Gastrocnemius medialis (tissue), 4 donors: ENCODE results near the gene ELMO1.

Experiments used
- POLR2A ChIP-seq, 2 donors: fragments of 450-650 bp; IDR thresholded peaks; one replicate each; pipeline ENCODE4 v1.6.1; 2017; ENCODE audit warnings: antibody characterized with exemption in 2 of 2, mild to moderate bottlenecking in 2 of 2, moderate library complexity in 2 of 2
- TF ChIP-seq, protein P1 (sequence below), 5 experiments: fragments of 450-650 bp in 3 of 5; fragments of 200-600 bp in 2 of 5; sonication (generic) in 2 of 5; IDR thresholded peaks in 4 of 5; conservative IDR thresholded peaks in 1 of 5; 1 replicate in 4 of 5; 2 replicates in 1 of 5; pipeline ENCODE4 v1.5.1; 2016 to 2019; ENCODE audit warnings: antibody characterized with exemption in 5 of 5, mild to moderate bottlenecking in 3 of 5, moderate library complexity in 3 of 5

DNA sequence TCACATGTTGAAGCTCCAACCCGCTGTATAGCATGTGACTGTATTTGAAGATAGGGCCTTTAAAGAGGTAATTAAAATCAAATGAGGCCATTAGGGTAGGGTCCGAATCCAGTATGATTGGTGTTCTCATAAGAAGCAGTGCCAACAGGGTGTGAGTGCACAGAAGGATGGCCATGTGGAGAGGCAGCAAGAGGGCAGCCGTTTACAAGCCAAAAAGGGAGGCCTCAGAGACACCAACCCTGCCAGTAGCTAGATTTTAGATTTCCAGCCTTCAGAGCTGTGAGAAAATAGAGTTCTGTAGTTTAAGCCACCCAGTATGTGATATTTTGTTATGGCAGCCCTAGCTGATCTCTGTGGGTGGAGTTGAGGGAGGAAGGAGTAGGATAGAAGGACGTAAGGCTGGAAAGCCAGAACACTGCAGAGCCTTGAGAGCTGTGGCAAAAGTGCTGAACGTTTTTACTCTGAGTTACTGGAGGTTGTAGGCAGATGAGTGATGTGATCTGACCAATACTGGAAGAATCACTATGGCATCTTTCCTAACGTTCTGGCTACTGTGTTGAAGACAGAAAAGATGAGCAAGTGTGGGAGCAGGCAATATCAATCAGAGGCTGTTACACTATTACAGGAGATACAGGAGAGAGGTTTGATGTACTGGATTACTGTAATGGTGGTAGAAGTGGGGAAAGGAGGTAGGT lies 334.9 kb downstream of the ELMO1 start:
- TF ChIP-seq, protein P1, sequence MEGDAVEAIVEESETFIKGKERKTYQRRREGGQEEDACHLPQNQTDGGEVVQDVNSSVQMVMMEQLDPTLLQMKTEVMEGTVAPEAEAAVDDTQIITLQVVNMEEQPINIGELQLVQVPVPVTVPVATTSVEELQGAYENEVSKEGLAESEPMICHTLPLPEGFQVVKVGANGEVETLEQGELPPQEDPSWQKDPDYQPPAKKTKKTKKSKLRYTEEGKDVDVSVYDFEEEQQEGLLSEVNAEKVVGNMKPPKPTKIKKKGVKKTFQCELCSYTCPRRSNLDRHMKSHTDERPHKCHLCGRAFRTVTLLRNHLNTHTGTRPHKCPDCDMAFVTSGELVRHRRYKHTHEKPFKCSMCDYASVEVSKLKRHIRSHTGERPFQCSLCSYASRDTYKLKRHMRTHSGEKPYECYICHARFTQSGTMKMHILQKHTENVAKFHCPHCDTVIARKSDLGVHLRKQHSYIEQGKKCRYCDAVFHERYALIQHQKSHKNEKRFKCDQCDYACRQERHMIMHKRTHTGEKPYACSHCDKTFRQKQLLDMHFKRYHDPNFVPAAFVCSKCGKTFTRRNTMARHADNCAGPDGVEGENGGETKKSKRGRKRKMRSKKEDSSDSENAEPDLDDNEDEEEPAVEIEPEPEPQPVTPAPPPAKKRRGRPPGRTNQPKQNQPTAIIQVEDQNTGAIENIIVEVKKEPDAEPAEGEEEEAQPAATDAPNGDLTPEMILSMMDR (IDR thresholded peaks at IDR 0.05 in 4 of 5, conservative IDR thresholded peaks at IDR 0.05 in 1 of 5), result no peak
- TF ChIP-seq POLR2A (IDR thresholded peaks at IDR 0.05), result no peak
